Medulla oblongata (tissue), 1 donor: Measurements from ENCODE around the gene SLC25A23.

Experiments
- DNase-seq: peaks from one replicate; pipeline ENCODE4 v3.0.0-alpha.2; 2015; ENCODE audit errors: extremely low spot score

SLC25A23 gene

GRCh38 chr19:6424939-6425731 lies 34.5 kb downstream of the SLC25A23 start:
- peak; percentile 100 for DNase-seq

GRCh38 chr19:6424195-6424938 lies 35.2 kb downstream of the SLC25A23 start, which contains the start of gene KHSRP:
Gene KHSRP (minus strand): TSS chr19:6424811. CDS start chr19:6424701, 110 bp downstream.
- DNase-seq = no peak

GRCh38 chr19:6423499-6424194 lies 35.9 kb downstream of the SLC25A23 start:
- no peak for DNase-seq

GRCh38 chr19:6421075-6422014 lies 38.2 kb downstream of the SLC25A23 start:
- no peak for DNase-seq

- DNase-seq = no peak
Observed at GRCh38 chr19:6418562-6418932, 41.0 kb downstream of the SLC25A23 start.

GRCh38 chr19:6417713-6418561 lies 41.7 kb downstream of the SLC25A23 start:
- peak; percentile 54 for DNase-seq

- DNase-seq = no peak
Observed at GRCh38 chr19:6416658-6417405, 42.8 kb downstream of the SLC25A23 start.

GRCh38 chr19:6415591-6416190 lies 43.9 kb downstream of the SLC25A23 start:
- DNase-seq = no peak

GRCh38 chr19:6414793-6415590 lies 44.6 kb downstream of the SLC25A23 start:
- no peak for DNase-seq

- DNase-seq = no peak
Observed at GRCh38 chr19:6413721-6414643, 45.6 kb downstream of the SLC25A23 start.

- DNase-seq = no peak
Observed at GRCh38 chr19:6413291-6413690, 46.3 kb downstream of the SLC25A23 start.

- DNase-seq = no peak
Observed at GRCh38 chr19:6412447-6413091, 47.0 kb downstream of the SLC25A23 start.

- no peak for DNase-seq
Observed at GRCh38 chr19:6412061-6412446, 47.5 kb downstream of the SLC25A23 start.

GRCh38 chr19:6409346-6409745 lies 50.2 kb downstream of the SLC25A23 start:
- no peak for DNase-seq

GRCh38 chr19:6406401-6406800 lies 53.2 kb downstream of the SLC25A23 start:
- no peak for DNase-seq

- peak; percentile 83 for DNase-seq
Observed at GRCh38 chr19:6402837-6403608, 56.6 kb downstream of the SLC25A23 start.
